NOMO-1 (cell line): ENCODE results near the gene HEYL.

ENCODE experiments used
- DNase-seq, 2 experiments: peaks; one replicate each; lab custom pipeline; 2025; ENCODE audit not compliant: unreplicated experiment in 2 of 2; lab: John Stamatoyannopoulos, UW

Gene HEYL

GRCh38 chr1:39639305-39640130 is at the start of gene HEYL:
Gene HEYL (minus strand): TSS chr1:39639643. CDS start chr1:39639625, 18 bp downstream.
- DNase-seq = peak; percentile 83 to 84

- no peak for DNase-seq
Measured at GRCh38 chr1:39689214-39689613, 49.8 kb upstream of the HEYL start.

- no peak for DNase-seq
Measured at GRCh38 chr1:39688706-39689105, 49.3 kb upstream of the HEYL start.

GRCh38 chr1:39687243-39687642 is 47.8 kb upstream of the HEYL start:
- DNase-seq = no peak

GRCh38 chr1:39685071-39685470 is 45.6 kb upstream of the HEYL start:
- DNase-seq = no peak

- DNase-seq = no peak
Measured at GRCh38 chr1:39684313-39684664, 44.8 kb upstream of the HEYL start.

GRCh38 chr1:39683591-39684312 is 44.3 kb upstream of the HEYL start:
- no peak for DNase-seq

GRCh38 chr1:39681999-39682398 is 42.6 kb upstream of the HEYL start:
- no peak for DNase-seq

GRCh38 chr1:39681294-39681693 is 41.9 kb upstream of the HEYL start:
- DNase-seq = no peak

- DNase-seq = no peak
Measured at GRCh38 chr1:39680751-39681150, 41.3 kb upstream of the HEYL start.

- DNase-seq = no peak
Measured at GRCh38 chr1:39679821-39680220, 40.4 kb upstream of the HEYL start.

- DNase-seq = no peak
Measured at GRCh38 chr1:39678889-39679288, 39.4 kb upstream of the HEYL start.

GRCh38 chr1:39677645-39678044 is 38.2 kb upstream of the HEYL start:
- no peak for DNase-seq

GRCh38 chr1:39676948-39677548 is 37.6 kb upstream of the HEYL start:
- no peak for DNase-seq

GRCh38 chr1:39675220-39675619 is 35.8 kb upstream of the HEYL start:
- no peak for DNase-seq

GRCh38 chr1:39673215-39673614 is 33.8 kb upstream of the HEYL start:
- no peak for DNase-seq

- DNase-seq = no peak
Measured at GRCh38 chr1:39672551-39672947, 33.1 kb upstream of the HEYL start.

- DNase-seq = peak in 1 of 2 experiments; percentile 26
Measured at GRCh38 chr1:39671793-39672550, 32.5 kb upstream of the HEYL start, which contains the start of gene NT5C1A. Gene NT5C1A (minus strand): TSS chr1:39672107. CDS start chr1:39672038, 69 bp downstream.

GRCh38 chr1:39671433-39671792 is 32.0 kb upstream of the HEYL start:
- DNase-seq = no peak

GRCh38 chr1:39670689-39671088 is 31.2 kb upstream of the HEYL start:
- no peak for DNase-seq

- no peak for DNase-seq
Measured at GRCh38 chr1:39668894-39669293, 29.5 kb upstream of the HEYL start.
